HEK293 (cell line): ENCODE measurements around the gene EIF4G1.
A peak's percentile ranks its signal among the peaks of the same experiment; 100 is the strongest.

Experiments used
- CTCF ChIA-PET: fragments of 350-600 bp; formaldehyde crosslinking; extraction: SDS; loops from one replicate; lab custom pipeline; 2021; ENCODE audit warnings: antibody characterized with exemption; lab: Yijun Ruan, JAX
- POLR2A ChIA-PET: fragments of 300-600 bp; formaldehyde crosslinking; extraction: SDS; loops from one replicate; lab custom pipeline; 2020; ENCODE audit warnings: antibody characterized with exemption, inconsistent platforms; lab: Yijun Ruan, JAX
- H3K27ac ChIP-seq: fragments of 200-500 bp; sonication (Bioruptor generic); 2 replicates; pipeline ENCODE4 v1.5.1; 2014; ENCODE audit warnings: low read depth, low read length, control low read depth, inconsistent platforms; ENCODE audit errors: extremely low read depth
- H3K36me3 ChIP-seq, 2 experiments: fragments of 200-500 bp in 1 of 2; sonication (Bioruptor generic) in 1 of 2; 1 replicate in 1 of 2; 2 replicates in 1 of 2; pipeline ENCODE4 v1.5.1; 2014 to 2017; ENCODE audit warnings: inconsistent platforms in 2 of 2, low read length in 2 of 2; ENCODE audit not compliant: control insufficient read depth in 2 of 2, insufficient read depth in 1 of 2
- H3K4me1 ChIP-seq: fragments of 200-500 bp; sonication (Bioruptor generic); 2 replicates; pipeline ENCODE4 v1.5.1; 2014; ENCODE audit warnings: mild to moderate bottlenecking, low read length, inconsistent platforms; ENCODE audit not compliant: control insufficient read depth, insufficient read depth
- H3K4me3 ChIP-seq: 2 replicates; pipeline ENCODE4 v1.5.1; 2011; ENCODE audit warnings: low read depth, mild to moderate bottlenecking, control low read depth, low read length, moderate library complexity
- H3K9me3 ChIP-seq: fragments of 200-500 bp; sonication (Bioruptor generic); 2 replicates; pipeline ENCODE4 v1.5.1; 2014; ENCODE audit warnings: low read depth, low read length, inconsistent platforms; ENCODE audit not compliant: control insufficient read depth, insufficient read depth
- AEBP2 ChIP-seq: fragments of 450-650 bp; formaldehyde crosslinking; IDR thresholded peaks from 2 replicates; pipeline ENCODE4 v1.5.1; 2016; ENCODE audit warnings: missing biosample characterization, missing genetic modification characterization, borderline replicate concordance
- ATF2 ChIP-seq: fragments of 450-650 bp; formaldehyde crosslinking; IDR thresholded peaks from 2 replicates; pipeline ENCODE4 v1.5.1; 2016; ENCODE audit warnings: missing biosample characterization, missing genetic modification characterization, low read depth
- EGR2 ChIP-seq: fragments of 450-650 bp; formaldehyde crosslinking; IDR thresholded peaks from 2 replicates; pipeline ENCODE4 v1.5.1; 2016; ENCODE audit warnings: low read depth, missing biosample characterization, missing genetic modification characterization
- GLI2 ChIP-seq: fragments of 450-650 bp; formaldehyde crosslinking; IDR thresholded peaks from 2 replicates; pipeline ENCODE4; 2017; ENCODE audit warnings: missing biosample characterization, missing genetic modification characterization, low read depth, borderline replicate concordance
- HOXC10 ChIP-seq: sonication (generic); formaldehyde crosslinking; IDR thresholded peaks from 2 replicates; pipeline ENCODE4 v1.8.1; 2023; ENCODE audit warnings: mild to moderate bottlenecking, missing genetic modification reagents
- KLF16 ChIP-seq: fragments of 450-650 bp; formaldehyde crosslinking; IDR thresholded peaks from 2 replicates; pipeline ENCODE4 v1.5.1; 2017; ENCODE audit warnings: missing biosample characterization, missing genetic modification characterization
- MEIS1 ChIP-seq: sonication (generic); formaldehyde crosslinking; IDR thresholded peaks from 2 replicates; pipeline ENCODE4 v1.8.1; 2022; ENCODE audit warnings: missing genetic modification reagents, mild to moderate bottlenecking, borderline replicate concordance
- MZF1 ChIP-seq: fragments of 450-650 bp; formaldehyde crosslinking; IDR thresholded peaks from 2 replicates; pipeline ENCODE4 v1.5.1; 2017; ENCODE audit warnings: missing biosample characterization, missing genetic modification characterization, borderline replicate concordance
- OSR2 ChIP-seq: fragments of 450-650 bp; formaldehyde crosslinking; IDR thresholded peaks from 2 replicates; pipeline ENCODE4 v1.5.1; 2016; ENCODE audit warnings: missing biosample characterization, missing genetic modification characterization
- SP7 ChIP-seq: fragments of 450-650 bp; formaldehyde crosslinking; IDR thresholded peaks from 2 replicates; pipeline ENCODE4 v1.5.1; 2016; ENCODE audit warnings: missing biosample characterization, missing genetic modification characterization
- WT1 ChIP-seq: fragments of 450-650 bp; formaldehyde crosslinking; IDR thresholded peaks from 2 replicates; pipeline ENCODE4 v1.5.1; 2016; ENCODE audit warnings: missing biosample characterization, missing genetic modification characterization
- ZBTB1 ChIP-seq: fragments of 450-650 bp; formaldehyde crosslinking; IDR thresholded peaks from 2 replicates; pipeline ENCODE4 v1.5.1; 2016; ENCODE audit warnings: missing biosample characterization, missing genetic modification characterization
- ZBTB48 ChIP-seq: fragments of 450-650 bp; formaldehyde crosslinking; IDR thresholded peaks from 2 replicates; pipeline ENCODE4 v1.5.1; 2016; ENCODE audit warnings: missing biosample characterization, missing genetic modification characterization
- ZFHX2 ChIP-seq: fragments of 450-650 bp; formaldehyde crosslinking; conservative IDR thresholded peaks from 2 replicates; pipeline ENCODE4 v1.5.1; 2016; ENCODE audit warnings: missing biosample characterization, missing genetic modification characterization
- ZNF132 ChIP-seq: fragments of 450-650 bp; formaldehyde crosslinking; IDR thresholded peaks from 2 replicates; pipeline ENCODE4 v1.5.1; 2017; ENCODE audit warnings: missing biosample characterization, missing genetic modification characterization, borderline replicate concordance
- ZNF239 ChIP-seq: fragments of 450-650 bp; formaldehyde crosslinking; IDR thresholded peaks from 2 replicates; pipeline ENCODE4 v1.5.1; 2016; ENCODE audit warnings: missing biosample characterization, missing genetic modification characterization
- ZNF266 ChIP-seq: fragments of 450-650 bp; formaldehyde crosslinking; IDR thresholded peaks from 2 replicates; pipeline ENCODE4 v1.5.1; 2016; ENCODE audit warnings: missing biosample characterization, missing genetic modification characterization, low read depth
- ZNF280C ChIP-seq: fragments of 450-650 bp; formaldehyde crosslinking; IDR thresholded peaks from 2 replicates; pipeline ENCODE4 v1.5.1; 2016; ENCODE audit warnings: missing biosample characterization, missing genetic modification characterization
- ZNF324 ChIP-seq: fragments of 450-650 bp; formaldehyde crosslinking; IDR thresholded peaks from 2 replicates; pipeline ENCODE4 v1.5.1; 2016; ENCODE audit warnings: missing biosample characterization, missing genetic modification characterization
- ZNF335 ChIP-seq: fragments of 450-650 bp; formaldehyde crosslinking; conservative IDR thresholded peaks from 2 replicates; pipeline ENCODE4 v1.5.1; 2016; ENCODE audit warnings: missing biosample characterization, missing genetic modification characterization
- ZNF391 ChIP-seq: fragments of 450-650 bp; formaldehyde crosslinking; IDR thresholded peaks from 2 replicates; pipeline ENCODE4 v1.5.1; 2016; ENCODE audit warnings: low read depth, missing biosample characterization, missing genetic modification characterization, borderline replicate concordance
- ZNF404 ChIP-seq: fragments of 450-650 bp; formaldehyde crosslinking; IDR thresholded peaks from 2 replicates; pipeline ENCODE4 v1.5.1; 2017; ENCODE audit warnings: missing biosample characterization, missing genetic modification characterization
- ZNF514 ChIP-seq: fragments of 450-650 bp; formaldehyde crosslinking; IDR thresholded peaks from 2 replicates; pipeline ENCODE4 v1.5.1; 2016; ENCODE audit warnings: missing biosample characterization, missing genetic modification characterization
- ZNF548 ChIP-seq: fragments of 450-650 bp; formaldehyde crosslinking; IDR thresholded peaks from 2 replicates; pipeline ENCODE4 v1.5.1; 2016; ENCODE audit warnings: missing biosample characterization, missing genetic modification characterization
- ZNF571 ChIP-seq: fragments of 450-650 bp; formaldehyde crosslinking; IDR thresholded peaks from 2 replicates; pipeline ENCODE4 v1.5.0; 2017; ENCODE audit warnings: missing biosample characterization, missing genetic modification characterization
- ZNF704 ChIP-seq: fragments of 450-650 bp; formaldehyde crosslinking; IDR thresholded peaks from 2 replicates; pipeline ENCODE4 v1.5.1; 2016; ENCODE audit warnings: missing biosample characterization, missing genetic modification characterization
- ZNF777 ChIP-seq: fragments of 450-650 bp; formaldehyde crosslinking; IDR thresholded peaks from 2 replicates; pipeline ENCODE4 v1.5.1; 2017; ENCODE audit warnings: missing biosample characterization, missing genetic modification characterization, borderline replicate concordance

The EIF4G1 gene

GRCh38 chr3:184322731-184323487 is 8.5 kb downstream of the EIF4G1 start:
- ChIA-PET CTCF (no interaction called here), POLR2A (no interaction called here)
- Histone ChIP-seq H3K9me3 (no peaks in the 10 kb centered on the region), H3K4me1 (no peaks in the 10 kb centered on the region; the same call in 1 of the 2 replicates), H3K27ac (no peak overlapping the region), H3K36me3 (peaks cover 32 to 99% of the 10 kb centered on the region in 2 experiments), H3K4me3 (no peak overlapping the region)
- TF ChIP-seq GLI2 (tag by site-specific recombination) (no peak), ZNF548 (tag by site-specific recombination) (no peak), ZNF324 (tag by site-specific recombination) (no peak), ZNF132 (tag by site-specific recombination) (no peak), ZNF514 (tag by site-specific recombination) (no peak), ZFHX2 (peak; percentile 67), SP7 (tag by site-specific recombination) (no peak), EGR2 (tag by site-specific recombination) (peak; percentile 73), ZNF239 (tag by site-specific recombination) (no peak), ZNF404 (no peak), AEBP2 (tag by site-specific recombination) (no peak), ZBTB1 (tag by site-specific recombination) (no peak), WT1 (tag by site-specific recombination) (no peak), ZNF777 (tag by site-specific recombination) (no peak), HOXC10 (CRISPR knock-in tag) (no peak), ZBTB48 (tag by site-specific recombination) (no peak), ZNF391 (tag by site-specific recombination) (no peak)

- H3K27ac ChIP-seq = no peak overlapping the region
- peaks cover 24 to 99% of the 10 kb centered on the region in 2 experiments for H3K36me3 ChIP-seq
- H3K4me3 ChIP-seq = no peak overlapping the region
- POLR2A ChIA-PET = interaction anchor here (1.2 kb wide), 1 partner anchor 8 kb away, joined by 3 read pairs; no protein-coding TSS in a partner anchor
- CTCF ChIA-PET = interaction anchor here (0.6 kb wide), 1 partner anchor 267 kb away, joined by 4 read pairs; no protein-coding TSS in a partner anchor
- no peaks in the 10 kb centered on the region for H3K9me3 ChIP-seq
- H3K4me1 ChIP-seq = no peaks in the 10 kb centered on the region
- TF ChIP-seq ATF2 (tag by site-specific recombination) (no peak), ZNF571 (tag by site-specific recombination) (no peak), AEBP2 (tag by site-specific recombination) (no peak), OSR2 (tag by site-specific recombination) (no peak), ZFHX2 (no peak), ZNF704 (tag by site-specific recombination) (no peak), MZF1 (tag by site-specific recombination) (no peak), KLF16 (tag by site-specific recombination) (no peak), ZNF280C (tag by site-specific recombination) (no peak), ZNF335 (no peak), ZNF266 (tag by site-specific recombination) (no peak), MEIS1 (CRISPR knock-in tag) (no peak)
- TF ChIP-seq, all 188 proteins: peak for 0
Observed at GRCh38 chr3:184323696-184324095, 9.3 kb downstream of the EIF4G1 start.
